Measurements from ENCODE around the gene SLC25A48. TPM values are rescaled to one million over a fixed set of nuclear protein-coding genes. Genes with fewer than 3 reads are reported as not detected.
A peak's percentile ranks its signal among the peaks of the same experiment; 100 is the strongest.

The SLC25A48 gene
- total and polyA plus RNA-seq, 11 donors: 0.38 to 8.7 (median 1.7) TPM; not detected in 6

GRCh38 chr5:135868681-135869080, 34.2 kb downstream of the SLC25A48 start:
- WGBS, 4 donors: 55 to 81% (median 63%) methylated on average over 2 of the region's 2 CpGs
- Histone ChIP-seq H3K27me3 (peaks cover 0 to 3% (median 0%) of the 10 kb centered on the region in 9 donors), H3K4me1 (peaks cover 0 to 7% (median 0%) of the 10 kb centered on the region in 12 donors), H3K27ac (no peak overlapping the region), H3K9me3 (peaks cover 0 to 3% (median 0%) of the 10 kb centered on the region in 12 donors), H3K4me3 (no peak overlapping the region), H3K36me3 (no peaks in the 10 kb centered on the region)
- intact Hi-C loops (cut with DNase I): no loop called here
- ATAC-seq (no peak), DNase-seq (no peak)
- no peak for TF ChIP-seq CTCF (IDR thresholded peaks at IDR 0.05)
- no peak for TF ChIP-seq POLR2A (IDR thresholded peaks at IDR 0.05)

GRCh38 chr5:135869276-135869675, 34.8 kb downstream of the SLC25A48 start:
- Histone ChIP-seq H3K27me3 (peaks cover 0 to 3% (median 0%) of the 10 kb centered on the region in 9 donors), H3K36me3 (no peaks in the 10 kb centered on the region), H3K27ac (no peak overlapping the region), H3K9me3 (peaks cover 0 to 2% (median 0%) of the 10 kb centered on the region in 12 donors), H3K4me3 (no peak overlapping the region), H3K4me1 (peaks cover 0 to 7% (median 0%) of the 10 kb centered on the region in 12 donors)
- TF ChIP-seq POLR2A (IDR thresholded peaks at IDR 0.05): no peak
- no peak for DNase-seq
- intact Hi-C loops (cut with DNase I): no loop called here
- WGBS, 4 donors: 80 to 94% (median 87%) methylated on average over 2 of the region's 2 CpGs
- no peak for ATAC-seq

- H3K4me1 ChIP-seq: peaks cover 0 to 3% (median 0%) of the 10 kb centered on the region in 12 donors
- ATAC-seq (no peak), DNase-seq (no peak)
- no peaks in the 10 kb centered on the region for H3K36me3 ChIP-seq
- TF ChIP-seq CTCF (IDR thresholded peaks at IDR 0.05) (no peak), POLR2A (IDR thresholded peaks at IDR 0.05) (no peak)
- H3K27ac ChIP-seq: no peak overlapping the region
- intact Hi-C loops (cut with DNase I): no loop called here
- 61 to 90% (median 68%) methylated on average over 2 to 3 of the region's 3 CpGs for WGBS, 4 donors
- no peak overlapping the region for H3K4me3 ChIP-seq
- H3K9me3 ChIP-seq: no peaks in the 10 kb centered on the region
- H3K27me3 ChIP-seq: peaks cover 0 to 6% (median 0%) of the 10 kb centered on the region in 9 donors
Observed at GRCh38 chr5:135869935-135870334, 35.5 kb downstream of the SLC25A48 start.

- no peak for TF ChIP-seq POLR2A (IDR thresholded peaks at IDR 0.05)
- TF ChIP-seq CTCF (IDR thresholded peaks at IDR 0.05): no peak
- Histone ChIP-seq H3K4me1 (no peaks in the 10 kb centered on the region), H3K27ac (no peak overlapping the region), H3K4me3 (no peak overlapping the region), H3K27me3 (peaks cover 0 to 6% (median 0%) of the 10 kb centered on the region in 9 donors), H3K9me3 (no peaks in the 10 kb centered on the region), H3K36me3 (no peaks in the 10 kb centered on the region)
- 76 to 86% (median 80%) methylated on average over 8 to 11 of the region's 11 CpGs for WGBS, 4 donors
- ATAC-seq (peak in 1 of 4 donors; percentile 34), DNase-seq (no peak)
- intact Hi-C loops (cut with DNase I): no loop called here
Observed at GRCh38 chr5:135871268-135871915, 36.9 kb downstream of the SLC25A48 start.

Measured in heart left ventricle (tissue), 16 donors.